GM19467 (cell line): ENCODE measurements around the gene ALDH1A3.

Experiments
- ATAC-seq: cut with Tn5 transposase; IDR thresholded peaks from one replicate; pipeline ENCODE4 v1.9.1; 2021; ENCODE audit warnings: mild to moderate bottlenecking, moderate library complexity; ENCODE audit not compliant: unreplicated experiment

The ALDH1A3 gene

DNA sequence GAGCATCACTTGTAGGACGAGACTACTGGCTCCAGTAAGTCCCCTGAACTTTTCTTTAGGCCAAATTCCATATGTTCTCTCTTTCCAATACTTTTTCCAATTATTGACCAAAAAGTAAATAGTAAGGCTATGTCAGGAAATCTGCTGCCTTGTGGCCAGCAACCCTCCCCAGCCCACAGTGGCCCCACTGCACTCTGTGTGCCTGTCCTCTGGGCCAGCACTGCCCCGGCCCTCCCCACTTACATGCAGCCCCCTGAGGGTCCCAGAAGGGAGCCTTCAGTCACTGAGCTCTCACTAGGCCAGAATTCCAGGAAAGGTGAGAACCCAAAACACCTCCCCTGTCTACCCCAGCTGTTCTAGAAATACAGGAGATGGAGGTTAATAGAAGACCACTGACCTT is 21.3 kb upstream of the ALDH1A3 start:
- ATAC-seq = no peak

DNA sequence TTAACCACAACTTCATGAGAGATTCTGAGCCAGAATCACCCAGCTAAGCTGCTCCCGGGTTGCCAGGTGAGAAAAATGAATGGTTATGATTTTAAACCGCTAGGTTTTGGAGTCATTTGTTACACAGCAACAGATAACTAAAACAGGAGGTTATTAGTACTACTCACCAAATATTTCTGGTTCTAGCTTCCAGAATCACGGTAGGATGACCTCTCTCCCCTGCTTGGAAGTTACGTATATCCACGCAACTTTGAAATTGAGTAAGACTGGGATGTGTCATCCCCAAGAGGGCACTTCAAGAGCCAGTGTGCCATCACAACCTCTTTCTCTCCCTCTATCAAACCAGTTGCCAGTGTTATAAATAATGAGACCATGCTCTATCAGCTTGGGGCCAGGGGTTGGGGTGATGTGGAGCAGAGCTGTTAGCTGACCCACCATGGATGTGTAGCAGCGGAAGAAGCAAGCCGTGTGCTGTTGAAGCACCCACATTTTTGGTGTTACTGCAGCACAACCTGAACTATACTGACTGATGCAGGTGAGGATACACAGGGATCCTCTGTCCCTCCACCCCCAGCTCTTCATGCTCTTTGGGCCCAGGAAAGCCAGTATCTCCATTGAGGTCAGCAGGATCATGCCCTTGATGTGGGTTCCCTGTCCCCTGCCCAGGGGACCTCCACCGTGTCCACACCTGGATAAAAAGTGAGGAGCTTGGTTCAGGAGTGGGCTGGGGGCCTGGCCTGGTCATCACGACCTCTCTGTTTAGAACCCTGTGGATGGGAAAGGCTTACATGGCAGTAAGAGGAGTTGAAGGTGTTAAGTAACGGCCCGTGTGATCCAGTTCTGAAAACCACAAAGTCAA is 19.4 kb upstream of the ALDH1A3 start:
- no peak for ATAC-seq

DNA sequence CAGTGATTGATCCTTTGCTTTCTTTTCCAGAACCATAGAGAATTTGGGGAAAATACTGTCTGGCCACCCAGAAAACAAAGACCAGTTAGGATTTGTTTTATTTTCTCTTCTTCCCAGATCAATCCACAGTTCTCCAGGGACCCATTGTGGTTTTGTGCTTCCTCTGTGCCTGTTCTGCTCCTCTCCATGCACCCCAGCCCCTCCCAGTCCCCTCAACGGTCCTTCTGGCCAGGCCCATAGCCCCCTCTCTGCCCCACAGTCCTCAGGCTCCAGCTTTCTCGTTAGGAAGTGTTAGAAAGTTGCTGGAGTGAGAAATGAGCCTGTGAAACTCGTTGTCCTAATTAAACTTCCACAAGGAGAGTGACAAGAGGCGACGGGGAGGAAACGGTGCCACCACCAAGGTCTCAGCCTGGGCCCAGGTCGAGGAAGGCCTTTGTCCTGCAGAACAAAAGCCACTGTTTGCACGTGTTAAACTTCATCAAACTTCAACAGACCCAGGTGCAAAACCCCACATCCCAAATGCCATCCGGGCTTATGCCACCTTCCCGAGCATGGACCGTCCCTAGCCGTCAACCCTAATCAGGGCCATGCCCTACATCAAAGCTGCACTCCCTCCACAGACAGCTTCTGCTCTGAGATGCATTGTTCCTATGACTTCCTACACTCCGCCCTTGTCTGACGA is 18.7 kb upstream of the ALDH1A3 start:
- ATAC-seq = no peak

DNA sequence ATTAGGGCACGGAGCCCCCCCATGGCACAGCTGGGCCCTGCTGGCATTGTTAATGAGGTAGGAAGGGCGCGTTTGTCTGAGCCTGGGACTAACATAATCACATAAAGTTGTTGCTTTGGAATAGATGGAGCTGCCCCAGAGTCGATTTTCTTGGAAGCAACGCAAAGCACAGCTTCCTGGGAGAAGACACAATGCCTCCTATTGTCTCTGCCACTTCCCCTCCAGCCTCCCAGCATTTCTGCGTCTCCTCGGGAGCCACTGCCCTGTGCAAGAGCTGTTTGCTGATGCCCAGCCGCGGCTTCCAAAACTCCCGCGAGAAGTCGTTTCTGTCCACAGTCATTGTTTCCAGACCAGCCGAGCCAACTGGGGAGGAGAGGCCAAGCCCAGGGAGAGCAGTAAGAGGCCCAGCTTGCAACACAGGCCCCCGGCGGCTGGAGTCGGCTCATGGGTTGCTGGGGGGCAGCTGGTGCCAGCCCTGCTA is 18.1 kb upstream of the ALDH1A3 start:
- ATAC-seq = no peak

DNA sequence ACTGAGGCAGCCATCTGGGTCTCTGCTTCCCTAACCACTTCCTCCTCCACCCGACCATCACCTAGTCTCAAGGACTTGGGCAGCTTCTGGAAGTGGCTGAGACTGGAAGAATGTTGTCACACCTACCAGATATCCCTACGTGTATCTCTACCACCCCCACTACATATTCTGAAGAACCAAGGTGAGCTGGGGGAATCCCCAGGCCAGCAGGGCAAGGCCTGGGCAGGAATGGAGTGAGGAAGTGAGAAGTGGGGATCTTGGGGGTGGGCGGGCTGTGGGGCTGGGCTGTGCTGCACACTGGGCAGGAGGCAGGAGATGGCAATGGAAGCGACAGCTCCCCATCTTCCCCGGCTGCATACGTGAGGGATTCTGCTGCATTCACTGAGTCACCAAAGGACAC is 17.5 kb upstream of the ALDH1A3 start:
- ATAC-seq = no peak

DNA sequence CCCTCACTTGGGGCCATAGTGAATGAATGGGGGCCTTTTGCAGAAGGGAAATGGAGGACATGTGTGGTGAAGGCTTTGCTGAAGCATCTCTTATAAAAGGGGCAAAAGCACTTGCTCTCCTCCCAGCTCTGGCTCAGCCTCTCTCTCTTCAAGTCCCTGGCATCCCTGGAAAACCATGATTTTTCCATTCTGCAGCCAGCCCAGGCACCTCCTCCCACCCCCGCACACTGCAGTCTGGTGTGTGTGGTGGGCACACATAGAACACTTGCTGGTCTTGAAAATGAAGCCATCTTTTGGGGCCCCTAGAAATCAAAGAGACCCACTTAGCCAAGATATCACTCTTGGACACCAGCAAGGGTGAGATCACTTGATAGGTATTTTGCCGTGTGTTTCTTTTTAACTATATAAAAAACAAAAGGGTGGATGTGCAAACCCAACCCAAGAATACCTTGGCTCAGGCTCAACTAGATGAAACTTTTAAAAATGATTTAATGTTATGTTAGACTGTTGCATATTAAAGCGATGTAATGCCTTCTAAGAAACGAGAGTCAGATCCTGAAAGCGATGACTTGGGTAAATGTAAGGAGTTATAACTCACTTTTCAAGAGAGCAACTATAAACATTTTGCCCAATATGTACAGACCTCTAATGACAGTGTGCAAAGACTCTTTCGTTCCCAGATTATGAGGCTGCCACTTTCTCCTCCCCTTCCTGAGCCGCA is 16.4 kb upstream of the ALDH1A3 start:
- no peak for ATAC-seq

DNA sequence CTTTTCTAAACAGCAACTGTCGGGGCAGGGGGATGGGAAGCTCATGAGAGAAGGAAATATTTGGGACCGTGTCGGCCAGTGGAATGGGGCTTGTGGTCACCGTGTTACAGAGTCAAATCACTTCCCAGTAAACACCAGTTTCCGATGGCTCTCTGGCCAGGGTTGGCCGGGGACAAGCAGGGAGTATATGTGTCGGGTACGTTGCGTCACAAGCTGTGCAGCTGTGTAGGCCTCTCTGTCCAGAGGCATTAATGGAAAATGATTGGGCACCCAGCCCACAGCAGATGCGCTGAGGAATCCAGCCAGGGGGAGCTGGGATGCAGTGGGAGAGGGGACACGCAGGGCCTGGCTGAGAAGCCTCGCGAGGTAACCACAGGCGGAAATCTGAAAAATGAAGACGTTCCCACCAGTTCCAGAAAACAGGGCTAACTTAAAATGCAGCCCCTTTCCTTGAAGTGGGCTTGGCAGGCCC is 15.8 kb upstream of the ALDH1A3 start:
- no peak for ATAC-seq

DNA sequence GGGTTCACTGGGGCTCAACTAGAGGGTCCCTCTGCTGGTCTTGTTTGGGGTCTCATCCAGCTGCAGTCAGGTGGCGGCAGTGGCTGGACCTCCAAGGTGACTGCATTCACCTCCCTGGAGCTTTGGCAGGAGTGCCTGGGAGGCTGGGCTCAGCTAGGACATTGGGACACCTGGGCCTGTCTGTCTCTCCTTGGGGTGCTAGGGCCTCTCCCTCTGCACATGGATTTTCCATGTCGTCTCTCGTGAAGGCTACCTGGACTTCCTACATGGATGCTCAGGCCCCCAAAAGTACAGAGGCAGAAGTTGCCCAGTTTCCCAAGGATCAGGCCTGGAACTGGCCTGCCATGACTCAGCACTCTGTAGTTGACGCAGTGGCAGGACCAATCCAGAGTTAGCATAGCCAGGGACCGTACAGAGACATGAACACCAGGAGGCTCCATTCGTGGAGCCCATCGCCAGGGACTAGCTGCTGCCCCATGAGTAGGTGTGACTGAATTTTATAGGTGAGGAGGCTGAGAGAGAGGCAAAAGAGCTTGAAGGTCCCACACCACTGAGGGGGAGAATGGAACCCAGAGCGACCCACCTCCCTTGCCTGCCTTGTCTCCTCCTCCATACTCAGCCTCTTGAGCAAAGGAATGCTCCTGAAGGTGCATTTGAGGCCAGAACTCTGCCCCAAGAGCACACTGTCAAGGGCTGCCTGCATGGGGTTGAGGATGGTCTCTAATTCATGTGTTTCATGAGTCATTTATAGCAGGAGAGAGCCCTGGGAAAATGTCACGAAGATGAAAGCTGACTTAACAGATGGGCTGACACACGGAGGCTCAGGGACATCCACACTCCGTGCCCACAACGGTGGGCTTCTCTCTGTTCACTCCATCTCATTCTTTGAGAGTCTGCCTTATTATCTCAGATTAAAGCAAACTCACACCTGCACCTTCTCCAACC is 13.0 kb upstream of the ALDH1A3 start:
- ATAC-seq = no peak

DNA sequence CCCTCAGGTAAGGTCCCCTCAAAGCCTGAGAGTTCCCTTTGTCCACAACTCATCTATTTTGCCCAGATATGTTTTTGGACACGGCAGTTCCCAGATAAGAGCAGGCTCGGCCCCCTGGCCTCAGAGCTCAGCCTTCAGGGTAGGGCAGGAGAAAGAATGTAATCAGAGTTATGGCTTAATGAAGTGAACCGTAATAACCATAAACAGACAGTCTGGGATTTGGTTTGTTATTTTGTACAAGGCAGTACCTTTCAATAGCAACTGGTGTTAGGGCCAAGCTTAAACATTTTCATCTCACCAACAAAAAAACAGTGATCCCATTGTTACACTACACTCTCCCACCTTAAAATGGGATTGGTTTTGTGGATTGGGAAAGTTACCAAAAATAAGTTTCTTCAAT is 12.2 kb upstream of the ALDH1A3 start:
- ATAC-seq = no peak

DNA sequence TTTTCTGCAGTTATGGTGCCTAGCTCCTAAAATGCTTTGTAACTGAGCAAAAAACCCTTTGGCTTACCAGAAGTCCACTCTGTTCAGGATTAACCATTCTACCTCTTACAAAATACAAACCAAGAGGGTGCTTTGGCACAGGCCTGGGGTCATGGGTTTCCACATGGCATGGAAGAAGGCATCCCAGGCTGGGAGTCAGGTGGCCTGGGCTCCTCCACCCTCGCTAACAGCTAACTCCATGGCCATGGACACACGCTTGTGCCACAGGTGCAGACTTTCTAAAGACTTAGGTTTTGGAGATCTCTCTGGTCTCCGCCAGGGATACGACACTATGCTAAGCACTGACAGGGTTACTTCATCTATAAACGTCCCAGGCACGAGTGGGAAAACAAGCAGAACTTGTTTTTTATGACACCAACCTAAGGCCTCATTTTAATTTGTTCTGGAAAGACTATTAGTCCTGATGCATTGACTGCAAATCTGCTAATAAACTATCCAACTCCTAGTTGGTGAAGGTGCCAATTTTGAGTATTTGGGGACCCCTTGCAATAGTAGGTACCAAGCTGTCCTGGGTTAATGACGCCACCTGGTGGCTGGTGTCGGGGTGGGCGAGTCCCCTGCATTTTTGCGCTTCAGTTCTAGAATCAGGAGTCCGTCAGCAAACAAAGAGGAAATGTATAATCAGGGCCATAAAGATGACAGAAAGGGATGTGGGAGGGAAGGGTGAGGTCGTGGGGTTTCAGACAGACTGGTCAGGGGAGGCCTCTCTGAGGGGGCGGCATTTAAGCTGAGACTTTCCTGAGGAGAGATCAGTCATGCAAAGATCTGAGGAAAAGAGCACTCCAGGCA is 10.3 kb upstream of the ALDH1A3 start:
- ATAC-seq = no peak

DNA sequence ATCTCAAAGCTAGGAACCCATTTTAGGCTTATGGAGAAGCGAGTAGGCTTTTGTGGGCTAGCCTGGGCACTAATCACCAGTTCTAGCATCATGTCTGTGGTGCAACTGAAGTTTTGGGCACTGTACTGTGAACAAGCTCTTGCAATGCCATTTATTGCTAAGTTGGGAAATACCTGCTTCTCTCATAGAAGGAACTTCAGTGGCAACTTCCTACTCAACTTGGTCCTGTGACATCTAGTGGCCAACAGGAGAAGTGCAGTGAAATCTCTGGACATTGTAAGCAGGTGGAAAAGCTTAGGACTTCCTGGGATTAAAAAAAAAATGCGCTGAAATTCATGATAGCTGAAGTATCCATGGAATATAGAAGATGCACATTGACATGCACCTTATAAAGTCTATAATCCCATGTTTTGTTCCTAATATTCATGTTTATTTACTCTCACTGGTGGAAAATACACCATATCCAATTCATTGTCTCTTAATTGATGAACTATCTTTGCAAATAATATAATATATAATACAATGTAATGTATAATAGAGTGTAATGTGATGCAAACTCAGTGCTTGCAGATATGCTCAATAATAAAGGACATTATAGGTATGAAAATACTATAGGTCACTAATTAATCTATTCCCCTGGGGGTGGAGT is 6.5 kb upstream of the ALDH1A3 start:
- ATAC-seq = no peak

DNA sequence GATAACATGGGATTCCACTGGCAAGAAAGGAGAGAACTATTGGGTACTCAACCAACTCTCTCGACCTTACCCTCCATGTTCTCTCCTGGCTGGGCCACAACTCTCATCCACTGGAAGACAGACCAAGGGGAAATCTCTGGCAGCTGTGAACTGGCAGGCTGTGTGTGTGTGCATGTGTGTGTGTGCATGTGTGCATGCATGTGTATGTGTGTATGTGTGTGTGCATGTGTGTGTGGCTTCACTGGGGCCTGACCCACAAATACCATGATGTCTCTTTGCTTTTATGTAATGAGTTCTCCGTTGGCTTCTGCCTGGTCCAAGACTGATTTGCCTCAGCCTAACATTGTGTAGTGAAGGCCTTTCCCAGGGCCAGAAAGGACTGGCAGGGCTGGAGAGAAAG is 4.1 kb upstream of the ALDH1A3 start:
- ATAC-seq = no peak

DNA sequence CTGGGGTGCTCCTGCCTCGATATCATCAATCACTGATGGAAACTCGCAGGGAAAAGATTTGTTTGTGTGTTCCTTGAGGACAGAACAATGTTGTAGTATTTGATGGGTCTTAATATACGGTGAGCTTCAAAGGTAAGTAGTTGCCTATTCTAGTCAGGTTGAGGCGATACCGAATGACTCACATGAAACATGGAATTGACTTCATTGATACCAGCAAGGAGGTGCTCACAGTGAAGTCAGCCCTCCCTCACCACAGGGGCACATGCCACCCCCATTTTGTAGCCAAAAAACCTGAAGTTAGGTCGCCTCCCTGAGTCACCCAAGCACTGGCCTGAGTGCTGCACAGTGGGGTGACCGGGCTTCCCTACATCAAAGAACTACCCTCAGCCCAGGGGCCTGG is 3.7 kb upstream of the ALDH1A3 start:
- ATAC-seq = no peak

DNA sequence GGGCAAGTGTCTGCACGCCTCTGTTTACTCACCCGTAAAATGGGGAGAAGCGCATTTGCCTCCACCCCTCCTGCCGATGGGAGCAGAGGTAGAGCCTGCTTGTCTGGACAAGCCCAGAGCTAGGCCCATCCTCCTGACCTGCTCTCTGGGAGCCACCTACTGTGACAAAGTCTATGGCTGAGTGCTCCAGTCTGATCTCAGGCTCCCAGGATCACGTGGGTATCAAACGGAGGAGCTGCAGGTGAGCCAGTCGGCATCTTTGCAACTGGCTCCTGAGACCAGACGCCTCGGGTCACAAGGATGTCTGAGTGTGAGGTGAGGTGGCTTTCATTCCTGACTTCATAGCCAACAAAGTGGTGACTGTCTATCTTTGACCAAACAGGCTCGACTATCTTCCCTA is 2.1 kb upstream of the ALDH1A3 start:
- no peak for ATAC-seq

DNA sequence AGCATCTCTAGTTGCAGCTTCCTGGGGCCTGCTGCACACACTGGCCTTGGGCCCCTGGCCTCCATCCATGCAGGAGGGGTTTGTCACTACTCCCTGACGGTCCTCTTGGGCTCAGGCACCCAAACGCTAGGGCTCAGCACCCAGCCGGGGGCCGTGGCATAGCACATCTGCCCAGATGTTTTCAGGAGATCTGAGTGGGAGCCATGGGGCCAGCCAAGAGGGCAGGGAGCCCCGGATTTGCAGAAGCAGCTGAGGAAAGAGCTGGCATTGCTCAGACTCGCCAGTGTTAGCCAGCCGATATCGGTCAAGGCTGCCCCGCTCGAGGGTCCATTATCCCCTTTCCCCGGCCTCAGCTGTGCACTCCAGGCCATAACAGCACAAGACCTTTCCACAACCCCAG is 1.5 kb upstream of the ALDH1A3 start:
- ATAC-seq = no peak

DNA sequence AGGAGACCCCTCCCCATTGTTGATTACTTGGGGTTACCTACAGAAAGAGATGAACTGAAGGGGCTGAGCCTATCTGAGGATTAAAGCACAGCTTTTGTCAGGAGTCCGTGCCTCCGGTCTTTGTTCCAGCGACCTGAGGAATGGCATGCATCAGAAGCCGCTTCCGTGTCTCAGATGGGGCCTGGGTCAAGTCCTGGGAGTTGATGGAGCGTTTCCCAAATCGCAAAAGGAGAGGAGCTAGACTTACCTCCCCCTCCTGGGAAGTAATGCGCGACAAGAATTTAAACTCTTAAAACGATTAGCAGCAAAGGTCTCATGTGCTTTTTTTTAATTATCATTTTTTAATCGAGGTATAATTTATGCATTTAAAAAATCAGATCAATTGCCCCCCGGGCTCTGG is 983 bp upstream of the ALDH1A3 start:
- ATAC-seq = no peak

DNA sequence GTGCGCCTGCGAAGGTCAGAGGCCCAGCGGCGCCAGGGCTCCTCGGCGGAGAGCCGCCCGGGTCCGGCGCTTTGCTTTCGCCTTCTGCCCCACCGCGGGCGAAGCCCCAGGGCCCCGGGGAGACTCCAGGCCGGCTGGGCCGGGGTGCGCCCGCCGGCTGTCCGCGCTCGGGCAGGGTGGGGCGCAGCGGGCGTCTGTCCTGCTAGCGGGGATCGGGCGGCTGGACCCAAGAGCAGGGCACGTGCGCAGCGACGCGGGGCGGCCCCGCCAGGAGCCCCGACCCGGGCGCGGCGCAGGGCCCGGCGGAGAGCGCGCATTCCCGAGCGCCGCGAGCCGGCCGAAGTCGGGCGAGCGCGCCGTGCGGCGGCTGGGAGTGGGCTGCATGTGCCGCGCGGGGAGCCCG is 569 bp upstream of the ALDH1A3 start:
- ATAC-seq = no peak

DNA sequence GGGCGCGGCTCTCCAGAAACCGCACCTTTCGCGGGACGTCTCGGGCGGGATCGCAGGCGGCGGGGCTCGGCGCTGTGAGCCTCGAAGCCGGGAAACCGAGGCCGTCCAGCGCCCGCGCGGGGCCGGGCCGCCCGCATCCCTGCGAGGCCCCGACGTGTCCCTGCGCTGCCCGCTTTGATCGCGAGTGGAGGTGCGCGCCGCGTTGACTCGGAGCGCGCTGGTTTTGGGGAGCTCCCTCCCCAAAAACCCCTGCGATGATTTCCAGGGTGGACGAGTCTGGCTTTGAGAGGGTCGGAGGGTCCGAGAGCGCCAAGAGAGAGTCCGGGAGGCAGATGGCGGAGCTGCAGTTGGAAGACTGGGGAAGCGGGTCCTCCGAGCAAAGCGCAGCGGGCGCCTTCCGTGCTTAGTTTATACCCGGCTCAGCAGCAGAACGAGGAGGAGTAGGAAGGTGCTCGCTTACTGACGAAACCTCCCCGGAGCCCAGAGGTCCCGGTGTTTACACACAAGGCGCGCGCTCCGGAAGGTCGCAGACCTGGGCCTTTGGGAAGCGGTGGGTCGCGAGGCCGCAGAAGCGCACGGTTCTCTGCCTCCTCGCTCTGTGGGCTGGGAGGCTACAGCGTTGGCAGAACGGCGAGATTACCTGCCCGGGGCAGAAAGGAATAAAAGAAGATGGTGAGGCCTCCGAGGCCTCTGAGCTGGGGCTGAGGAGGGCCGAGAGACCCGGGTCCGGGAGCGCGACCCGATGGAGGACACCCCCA is 687 bp downstream of the ALDH1A3 start:
- ATAC-seq = no peak
